IPS-NIHi7 (cell line): ENCODE measurements around the gene HECTD3.
"Not testable (repeated sequence)": the region's sequence is repeated elsewhere in the genome, so short reads cannot be mapped to it uniquely, and the experiment has no call there.

Experiments used
- DNase-seq: peaks from one replicate; pipeline ENCODE4 v3.0.0; 2012; ENCODE audit warnings: mixed read lengths; ENCODE audit errors: extremely low spot score

Gene HECTD3

GRCh38 chr1:44994309-44994898, 16.7 kb downstream of the HECTD3 start:
- DNase-seq: no peak

GRCh38 chr1:44988531-44989156, 22.5 kb downstream of the HECTD3 start:
- no peak for DNase-seq

- no peak for DNase-seq
Measured at GRCh38 chr1:44985747-44986359, 25.3 kb downstream of the HECTD3 start.

GRCh38 chr1:44977372-44977771, 33.8 kb downstream of the HECTD3 start:
- not testable (repeated sequence) for DNase-seq

GRCh38 chr1:44976252-44976651, 34.9 kb downstream of the HECTD3 start:
- DNase-seq: no peak

GRCh38 chr1:44973645-44974044, 37.5 kb downstream of the HECTD3 start:
- no peak for DNase-seq

- DNase-seq: no peak
Measured at GRCh38 chr1:44970317-44970716, 40.8 kb downstream of the HECTD3 start.

GRCh38 chr1:44964396-44964795, 46.7 kb downstream of the HECTD3 start:
- DNase-seq: no peak

- DNase-seq: no peak
Measured at GRCh38 chr1:44962729-44963128, 48.4 kb downstream of the HECTD3 start.

GRCh38 chr1:44962022-44962421, 49.1 kb downstream of the HECTD3 start:
- DNase-seq: not testable (repeated sequence)

- not testable (repeated sequence) for DNase-seq
Measured at GRCh38 chr1:44957566-44957965, 53.6 kb downstream of the HECTD3 start.

GRCh38 chr1:44956077-44956476, 55.0 kb downstream of the HECTD3 start:
- DNase-seq: not testable (repeated sequence)
